Liver (tissue), 9 donors: ENCODE measurements around the gene NLRC5. TPM values are rescaled to one million over a fixed set of nuclear protein-coding genes. Genes with fewer than 3 reads are reported as not detected.

Experiments used
- DNase-seq: peaks from one replicate; pipeline ENCODE4 v3.0.0-alpha.2; 2017; ENCODE audit warnings: low spot score
- H3K27ac ChIP-seq, 2 donors: one replicate each; pipeline ENCODE4 v1.7.0; 2013; ENCODE audit warnings: inconsistent platforms in 2 of 2, low read length in 2 of 2, control low read depth in 1 of 2, low read depth in 1 of 2, mild to moderate bottlenecking in 1 of 2
- H3K27me3 ChIP-seq, 4 donors: one replicate each; pipeline versions ENCODE4 v1.6.1 to v1.7.0; 2013; ENCODE audit warnings: low read length in 3 of 4, inconsistent platforms in 1 of 4, mild to moderate bottlenecking in 1 of 4, moderate library complexity in 1 of 4; ENCODE audit not compliant: control insufficient read depth in 4 of 4, insufficient read depth in 4 of 4
- H3K36me3 ChIP-seq, 4 donors: one replicate each; pipeline versions ENCODE4 v1.6.1 to v1.7.0; 2013; ENCODE audit warnings: low read length in 3 of 4, mild to moderate bottlenecking in 3 of 4, low read depth in 1 of 4, moderate library complexity in 1 of 4; ENCODE audit not compliant: control insufficient read depth in 4 of 4, insufficient read depth in 3 of 4
- H3K4me1 ChIP-seq, 4 donors: one replicate each; pipeline versions ENCODE4 v1.6.1 to v1.7.0; 2013; ENCODE audit warnings: low read length in 3 of 4, mild to moderate bottlenecking in 3 of 4, moderate library complexity in 1 of 4; ENCODE audit not compliant: control insufficient read depth in 4 of 4, insufficient read depth in 4 of 4
- H3K4me3 ChIP-seq, 3 donors: one replicate each; pipeline versions ENCODE4 v1.6.1 to v1.7.0; 2013; ENCODE audit warnings: low read length in 3 of 3, control low read depth in 1 of 3, low read depth in 1 of 3, mild to moderate bottlenecking in 1 of 3
- H3K9ac ChIP-seq, 2 donors: one replicate each; pipeline ENCODE4 v1.7.0; 2013; ENCODE audit warnings: low read length in 2 of 2, mild to moderate bottlenecking in 2 of 2, moderate library complexity in 2 of 2, control low read depth in 1 of 2, low read depth in 1 of 2
- H3K9me3 ChIP-seq, 4 donors: one replicate each; pipeline versions ENCODE4 v1.6.1 to v1.7.0; 2013; ENCODE audit warnings: low read length in 3 of 4; ENCODE audit not compliant: control insufficient read depth in 4 of 4
- ATF3 ChIP-seq: IDR thresholded peaks from 2 replicates; pipeline ENCODE4 v1.6.1; 2016; ENCODE audit warnings: antibody characterized with exemption
- CTCF ChIP-seq: fragments of 150-350 bp; IDR thresholded peaks from 2 replicates; pipeline ENCODE4 v1.5.1; 2017; ENCODE audit warnings: improper control_type of control experiment, low read depth, low read length; ENCODE audit not compliant: missing input control
- EGR1 ChIP-seq, 2 donors: IDR thresholded peaks; 2 replicates each; pipeline ENCODE4 v1.6.1; 2016 to 2018; ENCODE audit warnings: antibody characterized with exemption in 2 of 2, low read depth in 2 of 2
- FOXA1 ChIP-seq: IDR thresholded peaks from 2 replicates; pipeline ENCODE4 v1.6.1; 2016; ENCODE audit warnings: antibody characterized with exemption
- FOXA2 ChIP-seq: IDR thresholded peaks from 2 replicates; pipeline ENCODE4 v1.6.1; 2016; ENCODE audit warnings: antibody characterized with exemption
- HNF4A ChIP-seq, 2 donors: conservative IDR thresholded peaks; 2 replicates each; pipeline ENCODE4 v1.6.1; 2016; ENCODE audit warnings: antibody characterized with exemption in 2 of 2, mild to moderate bottlenecking in 2 of 2
- HNF4G ChIP-seq: IDR thresholded peaks from 2 replicates; pipeline ENCODE4 v1.6.1; 2016; ENCODE audit warnings: antibody characterized with exemption
- JUND ChIP-seq, 2 donors: IDR thresholded peaks; 2 replicates each; pipeline ENCODE4 v1.6.1; 2016; ENCODE audit warnings: antibody characterized with exemption in 2 of 2
- MAX ChIP-seq: IDR thresholded peaks from 2 replicates; pipeline ENCODE4 v1.6.1; 2016; ENCODE audit warnings: antibody characterized with exemption
- NR2F2 ChIP-seq: IDR thresholded peaks from 2 replicates; pipeline ENCODE4 v1.6.1; 2016; ENCODE audit warnings: antibody characterized with exemption
- RAD21 ChIP-seq, 2 donors: IDR thresholded peaks; 2 replicates each; pipeline ENCODE4 v1.6.1; 2016; ENCODE audit warnings: antibody characterized with exemption in 2 of 2, mild to moderate bottlenecking in 2 of 2
- REST ChIP-seq: IDR thresholded peaks from 2 replicates; pipeline ENCODE4 v1.6.1; 2016; ENCODE audit warnings: antibody characterized with exemption, mild to moderate bottlenecking
- RXRA ChIP-seq, 2 donors: IDR thresholded peaks; 2 replicates each; pipeline ENCODE4 v1.6.1; 2017 to 2018; ENCODE audit warnings: antibody characterized with exemption in 2 of 2, mild to moderate bottlenecking in 1 of 2
- SP1 ChIP-seq: IDR thresholded peaks from 2 replicates; pipeline ENCODE4 v1.6.1; 2018; ENCODE audit warnings: antibody characterized with exemption, mild to moderate bottlenecking
- TAF1 ChIP-seq: conservative IDR thresholded peaks from 2 replicates; pipeline ENCODE4 v1.6.1; 2016; ENCODE audit warnings: antibody characterized with exemption, mild to moderate bottlenecking
- YY1 ChIP-seq: IDR thresholded peaks from 2 replicates; pipeline ENCODE4 v1.6.1; 2016; ENCODE audit warnings: antibody characterized with exemption, mild to moderate bottlenecking
- ZBTB33 ChIP-seq: IDR thresholded peaks from 2 replicates; pipeline ENCODE4 v1.6.1; 2016; ENCODE audit warnings: antibody characterized with exemption
- WGBS: extraction: QIAGEN DNeasy Blood & Tissue Kit; methylation state at CpG from one replicate; pipeline ENCODE4 v1.1.7; 2013; 5-methylcytosine and 5-hydroxymethylcytosine counted together
- polyA plus RNA-seq, 2 donors: library from polyadenylated mRNA; stranded (reverse) in 1 of 2; unstranded in 1 of 2; fragments of 200-250 nt in 1 of 2; fragments of >200 nt in 1 of 2; fragmentation: Nextera tagmentation in 1 of 2; extraction: Ambion mirVana in 1 of 2; gene quantifications; one replicate each; pipeline versions ENCODE4 v1.2.1 to v1.2.3, GENCODE V29; 2013 to 2015
- total RNA-seq, 2 donors: library from RNA; depleted of rRNA; stranded (reverse); fragments of >200 nt; gene quantifications; one replicate each; pipeline ENCODE4 v1.2.3, GENCODE V29; 2014
- donor health status: healthy.
- donor health status: healthy.
- donor health status: healthy.
- donor health status: healthy.
- donor health status: healthy.

Gene NLRC5
- total and polyA plus RNA-seq, 4 donors: 4.7 to 23.3 (median 8.8) TPM

GRCh38 chr16:56939801-56940200 is 49.6 kb upstream of the NLRC5 start:
- Histone ChIP-seq H3K4me1 (peaks cover 3 to 35% (median 24%) of the 10 kb centered on the region in 4 donors), H3K9me3 (no peaks in the 10 kb centered on the region), H3K36me3 (peaks cover 35 to 92% (median 86%) of the 10 kb centered on the region in 4 donors), H3K27me3 (no peaks in the 10 kb centered on the region), H3K4me3 (no peak overlapping the region), H3K27ac (no peak overlapping the region), H3K9ac (no peak overlapping the region)
- TF ChIP-seq MAX (no peak), YY1 (no peak), RAD21 (IDR thresholded peaks at IDR 0.05) (no peak), TAF1 (no peak), EGR1 (IDR thresholded peaks at IDR 0.05; ENCODE audit: low read depth in 2 of 2) (no peak), CTCF (no peak), REST (no peak), SP1 (no peak), FOXA2 (no peak), NR2F2 (no peak), FOXA1 (no peak), JUND (IDR thresholded peaks at IDR 0.05) (no peak), HNF4A (conservative IDR thresholded peaks at IDR 0.05) (no peak), ZBTB33 (no peak), HNF4G (no peak), RXRA (IDR thresholded peaks at IDR 0.05) (no peak)
- DNase-seq: no peak
- 70% methylated on average over 4 of the region's 4 CpGs for WGBS

GRCh38 chr16:56941092-56941491 is 48.3 kb upstream of the NLRC5 start:
- Histone ChIP-seq H3K27ac (no peak overlapping the region), H3K9ac (no peak overlapping the region), H3K27me3 (no peaks in the 10 kb centered on the region), H3K4me3 (no peak overlapping the region), H3K4me1 (peaks cover 3 to 28% (median 18%) of the 10 kb centered on the region in 4 donors), H3K9me3 (no peaks in the 10 kb centered on the region), H3K36me3 (peaks cover 32 to 88% (median 84%) of the 10 kb centered on the region in 4 donors)
- WGBS: 65% methylated on average over 2 of the region's 2 CpGs
- no peak for DNase-seq
- TF ChIP-seq FOXA1 (no peak), RAD21 (IDR thresholded peaks at IDR 0.05) (no peak), JUND (IDR thresholded peaks at IDR 0.05) (no peak), MAX (no peak), TAF1 (no peak), HNF4G (no peak), HNF4A (conservative IDR thresholded peaks at IDR 0.05) (no peak), YY1 (no peak), NR2F2 (no peak), ATF3 (no peak)
